Smooth muscle cell (in vitro differentiated cells): ENCODE data around the gene DDI1. TPM values are rescaled to one million over a fixed set of nuclear protein-coding genes. Genes with fewer than 3 reads are reported as not detected.
A peak's percentile ranks its signal among the peaks of the same experiment; 100 is the strongest.

ENCODE experiments used
- DNase-seq: peaks from one replicate; lab custom pipeline; 2025; ENCODE audit not compliant: unreplicated experiment; lab: John Stamatoyannopoulos, UW
- H2AFZ ChIP-seq: fragments of 200-600 bp; sonication (generic); 2 replicates; pipeline ENCODE4 v1.6.0; 2016; ENCODE audit warnings: antibody characterized with exemption, low read depth, mild to moderate bottlenecking
- H3F3A ChIP-seq: fragments of 200-600 bp; sonication (generic); 2 replicates; pipeline ENCODE4 v1.6.0; 2017; ENCODE audit warnings: antibody characterized with exemption, low read depth
- H3K27ac ChIP-seq: fragments of 200-600 bp; sonication (generic); 2 replicates; pipeline ENCODE4 v1.5.1; 2016; ENCODE audit warnings: low read depth, mild to moderate bottlenecking
- H3K27me3 ChIP-seq: fragments of 200-600 bp; sonication (generic); 2 replicates; pipeline ENCODE4 v1.6.1; 2016; ENCODE audit warnings: low read depth, mild to moderate bottlenecking
- H3K36me3 ChIP-seq: fragments of 200-600 bp; sonication (generic); 2 replicates; pipeline ENCODE4 v1.5.1; 2016; ENCODE audit warnings: low read depth
- H3K4me1 ChIP-seq: fragments of 200-600 bp; sonication (generic); 2 replicates; pipeline ENCODE4 v1.5.1; 2016; ENCODE audit warnings: low read depth
- H3K4me2 ChIP-seq: fragments of 200-600 bp; sonication (generic); 2 replicates; pipeline ENCODE4 v1.6.0; 2016; ENCODE audit warnings: mild to moderate bottlenecking
- H3K4me3 ChIP-seq: fragments of 200-600 bp; sonication (generic); 2 replicates; pipeline ENCODE4 v1.5.1; 2016; ENCODE audit warnings: mild to moderate bottlenecking
- H3K79me2 ChIP-seq: fragments of 200-600 bp; sonication (generic); 2 replicates; pipeline ENCODE4 v1.6.0; 2016; ENCODE audit warnings: low read depth, mild to moderate bottlenecking
- H3K9ac ChIP-seq: fragments of 200-600 bp; sonication (generic); 2 replicates; pipeline ENCODE4 v1.6.0; 2016; ENCODE audit warnings: low read depth
- H3K9me3 ChIP-seq: fragments of 200-600 bp; sonication (generic); replicated peaks from 2 replicates; pipeline ENCODE4 v1.5.1; 2016; ENCODE audit warnings: low read depth
- H4K20me1 ChIP-seq: fragments of 200-600 bp; sonication (generic); 2 replicates; pipeline ENCODE4 v1.6.0; 2016; ENCODE audit warnings: low read depth
- WGBS: methylation state at CpG from one replicate; pipeline ENCODE4 v1.1.7; 2016; ENCODE audit warnings: low lambda C conversion rate; 5-methylcytosine and 5-hydroxymethylcytosine counted together
- polyA plus RNA-seq: library from polyadenylated mRNA; unstranded; fragments of >200 nt; fragmentation: Nextera tagmentation; extraction: Ambion mirVana; gene quantifications from 2 replicates; pipeline ENCODE4 v1.2.1, GENCODE V29; 2016
- total RNA-seq: library from RNA; depleted of rRNA; stranded (reverse); fragments of >200 nt; gene quantifications from 2 replicates; pipeline ENCODE4 v1.2.3, GENCODE V29; 2014
- TF ChIP-seq, protein P1 (sequence below): fragments of 200-600 bp; sonication (generic); IDR thresholded peaks from 2 replicates; pipeline ENCODE4 v1.5.1; 2017; ENCODE audit warnings: borderline replicate concordance, mild to moderate bottlenecking, antibody characterized with exemption; ENCODE audit not compliant: insufficient read depth, poor library complexity, severe bottlenecking

Gene DDI1
- total RNA-seq (not detected in 2 replicates), polyA plus RNA-seq (not detected in 2 replicates)

DNA sequence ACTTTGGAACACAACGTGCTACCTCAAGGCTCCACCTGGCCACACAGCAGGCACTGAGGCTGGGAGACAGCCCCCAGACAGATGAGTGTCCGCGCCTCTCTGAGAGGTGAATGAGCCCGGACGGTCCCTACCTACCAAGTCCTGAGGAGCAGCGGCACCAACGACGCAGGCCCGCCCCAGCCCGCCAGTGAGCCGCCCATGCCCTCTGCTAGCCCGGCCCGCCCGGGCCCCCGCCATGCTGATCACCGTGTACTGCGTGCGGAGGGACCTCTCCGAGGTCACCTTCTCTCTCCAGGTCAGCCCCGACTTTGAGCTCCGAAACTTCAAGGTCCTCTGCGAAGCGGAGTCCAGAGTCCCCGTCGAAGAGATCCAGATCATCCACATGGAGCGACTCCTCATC, at the start of gene DDI1:
DDI1 (plus strand) TSS at position 53 of the 400 bp plus-strand sequence; CDS start at position 236, 183 bp downstream.
- Histone ChIP-seq H3K79me2 (no peaks in the 10 kb centered on the region), H3K27me3 (no peaks in the 10 kb centered on the region), H3K4me2 (no peak within 1 kb of the TSS), H2AFZ (no peak within 1 kb of the TSS), H3K4me1 (peaks cover 5% of the 10 kb centered on the region), H3K9ac (no peak within 1 kb of the TSS), H3K36me3 (no peaks in the 10 kb centered on the region), H3K4me3 (no peak within 1 kb of the TSS), H3K9me3 (no peaks in the 10 kb centered on the region), H3F3A (no peaks in the 10 kb centered on the region), H3K27ac (no peak within 1 kb of the TSS), H4K20me1 (no peaks in the 10 kb centered on the region)
- 97% methylated on average over 26 of the region's 26 CpGs for WGBS
- DNase-seq = no peak
- TF ChIP-seq, protein P1, sequence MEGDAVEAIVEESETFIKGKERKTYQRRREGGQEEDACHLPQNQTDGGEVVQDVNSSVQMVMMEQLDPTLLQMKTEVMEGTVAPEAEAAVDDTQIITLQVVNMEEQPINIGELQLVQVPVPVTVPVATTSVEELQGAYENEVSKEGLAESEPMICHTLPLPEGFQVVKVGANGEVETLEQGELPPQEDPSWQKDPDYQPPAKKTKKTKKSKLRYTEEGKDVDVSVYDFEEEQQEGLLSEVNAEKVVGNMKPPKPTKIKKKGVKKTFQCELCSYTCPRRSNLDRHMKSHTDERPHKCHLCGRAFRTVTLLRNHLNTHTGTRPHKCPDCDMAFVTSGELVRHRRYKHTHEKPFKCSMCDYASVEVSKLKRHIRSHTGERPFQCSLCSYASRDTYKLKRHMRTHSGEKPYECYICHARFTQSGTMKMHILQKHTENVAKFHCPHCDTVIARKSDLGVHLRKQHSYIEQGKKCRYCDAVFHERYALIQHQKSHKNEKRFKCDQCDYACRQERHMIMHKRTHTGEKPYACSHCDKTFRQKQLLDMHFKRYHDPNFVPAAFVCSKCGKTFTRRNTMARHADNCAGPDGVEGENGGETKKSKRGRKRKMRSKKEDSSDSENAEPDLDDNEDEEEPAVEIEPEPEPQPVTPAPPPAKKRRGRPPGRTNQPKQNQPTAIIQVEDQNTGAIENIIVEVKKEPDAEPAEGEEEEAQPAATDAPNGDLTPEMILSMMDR = no peak

- H3K4me3 ChIP-seq = no peak overlapping the region
- no peaks in the 10 kb centered on the region for H3K79me2 ChIP-seq
- no peak overlapping the region for H3K27ac ChIP-seq
- H3K4me1 ChIP-seq = peaks cover 3% of the 10 kb centered on the region
- no peaks in the 10 kb centered on the region for H3K27me3 ChIP-seq
- no peak overlapping the region for H3K9ac ChIP-seq
- 74% methylated on average over 9 of the region's 9 CpGs for WGBS
- no peaks in the 10 kb centered on the region for H3K9me3 ChIP-seq
- DNase-seq = no peak
- peak overlapping the region; percentile 6 for H3K4me2 ChIP-seq
- no peaks in the 10 kb centered on the region for H4K20me1 ChIP-seq
- no peak overlapping the region for H2AFZ ChIP-seq
- no peaks in the 10 kb centered on the region for H3K36me3 ChIP-seq
- TF ChIP-seq, protein P1 = no peak
- no peaks in the 10 kb centered on the region for H3F3A ChIP-seq
These were observed 48.5 kb upstream of the DDI1 start for GRCh38 chr11:103987629-103988594.

DNA sequence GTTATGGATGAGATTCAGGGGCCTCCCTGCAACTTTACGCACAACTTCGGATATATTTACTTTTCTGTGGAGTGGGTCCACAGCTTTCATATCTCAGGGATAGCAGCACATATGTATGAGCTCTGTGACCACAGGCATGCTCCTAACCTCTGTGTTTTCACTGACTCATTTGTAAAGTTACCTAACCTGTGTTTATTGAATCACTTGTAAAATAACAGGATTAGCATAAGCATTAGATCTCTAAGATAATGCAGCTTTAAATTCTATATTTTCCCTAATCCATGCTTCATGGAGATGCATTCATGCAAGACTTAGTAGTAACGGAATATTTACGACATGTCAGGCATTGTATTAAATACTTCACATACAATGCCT, 47.9 kb upstream of the DDI1 start:
- no peaks in the 10 kb centered on the region for H3K9me3 ChIP-seq
- TF ChIP-seq, protein P1 = no peak
- peak overlapping the region; percentile 6 for H3K4me2 ChIP-seq
- WGBS = 66% methylated on average over 4 of the region's 4 CpGs
- H3K27ac ChIP-seq = no peak overlapping the region
- DNase-seq = no peak
- no peaks in the 10 kb centered on the region for H3K36me3 ChIP-seq
- H3K4me1 ChIP-seq = peaks cover 3% of the 10 kb centered on the region
- no peak overlapping the region for H2AFZ ChIP-seq
- H3K79me2 ChIP-seq = no peaks in the 10 kb centered on the region
- H3K9ac ChIP-seq = no peak overlapping the region
- no peak overlapping the region for H3K4me3 ChIP-seq
- no peaks in the 10 kb centered on the region for H4K20me1 ChIP-seq
- no peaks in the 10 kb centered on the region for H3K27me3 ChIP-seq
- no peaks in the 10 kb centered on the region for H3F3A ChIP-seq
